Esophagus muscularis mucosa (tissue), 4 donors: ENCODE data around the gene ZBTB46. TPM values are rescaled to one million over a fixed set of nuclear protein-coding genes. Genes with fewer than 3 reads are reported as not detected.

Experiments used
- DNase-seq: peaks from one replicate; pipeline ENCODE4 v3.0.0-alpha.2; 2017; ENCODE audit errors: extremely low spot score
- H3K27ac ChIP-seq, 4 donors: fragments of 200-600 bp; sonication (generic); replicated peaks in 1 of 4; 1 replicate in 3 of 4; 2 replicates in 1 of 4; pipeline ENCODE4 v1.5.1; 2016 to 2019; ENCODE audit warnings: mild to moderate bottlenecking in 1 of 4
- H3K27me3 ChIP-seq, 4 donors: fragments of 200-600 bp; sonication (generic); one replicate each; pipeline versions ENCODE4 v1.5.1 to v1.6.0; 2016 to 2019
- H3K36me3 ChIP-seq, 4 donors: fragments of 200-600 bp; sonication (generic); one replicate each; pipeline ENCODE4 v1.5.1; 2016 to 2019
- H3K4me1 ChIP-seq, 4 donors: fragments of 200-600 bp; sonication (generic); one replicate each; pipeline ENCODE4 v1.5.1; 2016 to 2019
- H3K4me3 ChIP-seq, 4 donors: fragments of 200-600 bp; sonication (generic); 1 replicate in 2 of 4; 2 replicates in 2 of 4; pipeline ENCODE4 v1.5.1; 2016 to 2019; ENCODE audit warnings: mild to moderate bottlenecking in 4 of 4, moderate library complexity in 1 of 4
- H3K9me3 ChIP-seq, 4 donors: fragments of 200-600 bp; sonication (generic); 1 replicate in 3 of 4; 2 replicates in 1 of 4; pipeline ENCODE4 v1.5.1; 2016 to 2019
- EP300 ChIP-seq: sonication (generic); formaldehyde crosslinking; IDR thresholded peaks from one replicate; pipeline ENCODE4 v1.6.1; 2017; ENCODE audit warnings: antibody characterized with exemption
- POLR2A ChIP-seq: fragments of 450-650 bp; IDR thresholded peaks from one replicate; pipeline ENCODE4 v1.6.1; 2017; ENCODE audit warnings: antibody characterized with exemption, moderate library complexity, mild to moderate bottlenecking, low read depth
- POLR2AphosphoS5 ChIP-seq, 2 donors: sonication (generic); formaldehyde crosslinking; IDR thresholded peaks; one replicate each; pipeline ENCODE4 v1.6.1; 2017; ENCODE audit warnings: antibody characterized with exemption in 2 of 2
- WGBS: methylation state at CpG from one replicate; pipeline ENCODE4 v1.1.5; 2018; 5-methylcytosine and 5-hydroxymethylcytosine counted together
- intact Hi-C: fragments of 100-400 bp; cut with DNase I; formaldehyde crosslinking; loops from one replicate; pipeline ENCODE4 v1.15.1; 2023
- total RNA-seq, 4 donors: library from RNA; depleted of rRNA; stranded (reverse); fragments of >200 nt; gene quantifications; one replicate each; pipeline versions ENCODE4 v1.1.0 to v1.2.1, GENCODE V29; 2016
- TF ChIP-seq, protein P1 (sequence below), 3 experiments: fragments of 200-600 bp in 2 of 3; fragments of 450-650 bp in 1 of 3; sonication (generic) in 2 of 3; IDR thresholded peaks; one replicate each; pipeline ENCODE4 v1.5.1; 2017 to 2019; ENCODE audit warnings: antibody characterized with exemption in 3 of 3, mild to moderate bottlenecking in 2 of 3, moderate library complexity in 1 of 3

ZBTB46 gene
- total RNA-seq, 4 donors from 2014 or later, result 9.6 to 22.8 (median 13.8) TPM

DNA sequence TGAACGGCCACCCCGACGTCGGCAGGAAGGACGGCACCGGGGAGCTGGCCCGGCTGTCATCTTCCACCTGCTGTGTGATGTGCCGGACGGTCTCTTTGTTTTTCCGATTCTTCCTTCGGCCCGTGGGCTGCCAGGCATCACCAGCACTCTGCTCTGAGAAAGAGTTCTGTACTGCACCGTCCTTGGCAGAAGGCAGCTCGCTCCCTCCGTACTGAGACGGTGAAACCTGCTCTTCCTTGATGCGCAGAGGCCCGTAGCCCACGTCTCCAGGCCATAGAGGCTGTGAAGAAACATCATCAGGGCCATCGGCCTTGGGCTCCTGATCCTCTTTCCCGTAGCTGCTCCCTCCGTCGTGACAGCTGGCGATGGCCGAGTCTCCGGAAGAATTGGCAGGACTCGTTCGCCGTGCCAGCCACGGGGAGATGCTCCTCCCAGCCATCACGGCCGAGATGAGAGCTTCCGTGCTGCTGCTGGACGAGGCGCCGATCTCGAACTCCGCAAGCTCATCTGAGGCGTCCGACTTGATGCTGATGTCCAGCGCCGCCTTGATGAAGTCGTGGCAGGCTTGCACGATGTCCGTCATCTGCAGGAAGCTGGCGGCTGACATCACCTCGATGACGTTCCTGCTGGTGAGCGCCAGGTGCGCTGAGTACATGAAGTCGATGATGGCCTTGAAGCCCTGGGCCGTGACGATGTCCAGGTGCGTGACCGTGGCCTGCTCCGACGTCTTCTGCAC is 41.1 kb downstream of the ZBTB46 start:
- H3K9me3 ChIP-seq, result no peaks in the 10 kb centered on the region
- TF ChIP-seq, protein P1, sequence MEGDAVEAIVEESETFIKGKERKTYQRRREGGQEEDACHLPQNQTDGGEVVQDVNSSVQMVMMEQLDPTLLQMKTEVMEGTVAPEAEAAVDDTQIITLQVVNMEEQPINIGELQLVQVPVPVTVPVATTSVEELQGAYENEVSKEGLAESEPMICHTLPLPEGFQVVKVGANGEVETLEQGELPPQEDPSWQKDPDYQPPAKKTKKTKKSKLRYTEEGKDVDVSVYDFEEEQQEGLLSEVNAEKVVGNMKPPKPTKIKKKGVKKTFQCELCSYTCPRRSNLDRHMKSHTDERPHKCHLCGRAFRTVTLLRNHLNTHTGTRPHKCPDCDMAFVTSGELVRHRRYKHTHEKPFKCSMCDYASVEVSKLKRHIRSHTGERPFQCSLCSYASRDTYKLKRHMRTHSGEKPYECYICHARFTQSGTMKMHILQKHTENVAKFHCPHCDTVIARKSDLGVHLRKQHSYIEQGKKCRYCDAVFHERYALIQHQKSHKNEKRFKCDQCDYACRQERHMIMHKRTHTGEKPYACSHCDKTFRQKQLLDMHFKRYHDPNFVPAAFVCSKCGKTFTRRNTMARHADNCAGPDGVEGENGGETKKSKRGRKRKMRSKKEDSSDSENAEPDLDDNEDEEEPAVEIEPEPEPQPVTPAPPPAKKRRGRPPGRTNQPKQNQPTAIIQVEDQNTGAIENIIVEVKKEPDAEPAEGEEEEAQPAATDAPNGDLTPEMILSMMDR (IDR thresholded peaks at IDR 0.05), result no peak
- TF ChIP-seq POLR2A (no peak), POLR2AphosphoS5 (IDR thresholded peaks at IDR 0.05) (no peak), EP300 (no peak)
- DNase-seq, result no peak
- peaks cover 0 to 38% (median 18%) of the 10 kb centered on the region in 4 donors for H3K36me3 ChIP-seq
- H3K27ac ChIP-seq, result no peak overlapping the region
- intact Hi-C loops, result loop anchor here (5.0 kb wide), 2 partner anchors 72 to 182 kb away; partner anchors contain the start of gene ABHD16B
- WGBS, result 96% methylated on average over 42 of the region's 57 CpGs
- H3K4me3 ChIP-seq, result no peak overlapping the region
- H3K27me3 ChIP-seq, result no peaks in the 10 kb centered on the region
- H3K4me1 ChIP-seq, result peaks cover 0 to 49% (median 16%) of the 10 kb centered on the region in 4 donors

DNA sequence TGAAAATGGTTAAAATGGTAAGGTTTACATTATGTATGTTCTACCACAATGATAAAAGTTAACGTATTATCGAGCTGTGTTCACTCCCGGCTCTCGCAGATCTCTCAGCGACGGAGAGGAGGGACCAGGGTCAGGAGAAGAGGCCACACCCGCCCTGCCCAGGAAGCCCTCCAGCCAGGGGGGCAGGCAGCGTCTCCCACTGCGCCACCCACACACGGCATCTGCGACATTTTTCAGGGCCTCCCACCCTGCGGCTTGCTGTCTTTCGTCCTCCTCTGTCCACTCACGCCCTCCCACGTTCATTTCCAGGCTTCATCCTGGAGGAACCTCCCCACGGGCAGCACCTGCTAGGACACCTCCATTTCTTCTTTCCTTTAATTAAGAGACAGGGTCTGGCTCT is 43.3 kb downstream of the ZBTB46 start:
- intact Hi-C loops, result loop anchor here (5.0 kb wide), 2 partner anchors 75 to 185 kb away; partner anchors contain the start of gene ABHD16B
- 91% methylated on average over 16 of the region's 16 CpGs for WGBS
- H3K4me3 ChIP-seq, result no peak overlapping the region
- DNase-seq, result no peak
- no peak overlapping the region for H3K27ac ChIP-seq
- no peaks in the 10 kb centered on the region for H3K27me3 ChIP-seq
- H3K4me1 ChIP-seq, result peaks cover 0 to 49% (median 14%) of the 10 kb centered on the region in 4 donors
- peaks cover 0 to 49% (median 18%) of the 10 kb centered on the region in 4 donors for H3K36me3 ChIP-seq
- H3K9me3 ChIP-seq, result no peaks in the 10 kb centered on the region
- TF ChIP-seq POLR2A (no peak), POLR2AphosphoS5 (IDR thresholded peaks at IDR 0.05) (no peak), EP300 (no peak)
- TF ChIP-seq, protein P1 (IDR thresholded peaks at IDR 0.05), result no peak

DNA sequence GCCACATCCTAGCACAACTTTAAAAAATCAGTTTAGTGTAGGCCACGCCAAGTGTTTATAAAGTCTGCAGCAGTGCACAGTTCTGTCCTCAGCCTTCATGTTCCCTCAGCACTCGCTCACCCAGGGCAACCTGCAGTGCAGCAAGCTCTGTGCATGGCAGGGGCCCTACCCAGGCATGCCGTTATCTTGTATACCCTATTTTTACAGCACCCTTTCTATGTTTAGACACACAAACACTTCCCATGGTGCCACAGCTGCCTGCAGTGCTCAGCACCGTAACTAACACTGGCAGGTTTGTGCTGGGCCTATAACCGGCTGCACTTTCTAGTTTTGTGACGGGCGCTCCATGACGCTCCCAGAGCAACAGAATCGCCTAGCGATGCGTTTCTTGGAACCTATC is 43.8 kb downstream of the ZBTB46 start:
- Histone ChIP-seq H3K36me3 (peaks cover 0 to 49% (median 19%) of the 10 kb centered on the region in 4 donors), H3K27me3 (no peaks in the 10 kb centered on the region), H3K27ac (no peak overlapping the region), H3K4me1 (peaks cover 0 to 49% (median 14%) of the 10 kb centered on the region in 4 donors), H3K4me3 (no peak overlapping the region), H3K9me3 (no peaks in the 10 kb centered on the region)
- 87% methylated on average over 11 of the region's 11 CpGs for WGBS
- DNase-seq, result no peak
- intact Hi-C loops, result loop anchor here (5.0 kb wide), 2 partner anchors 75 to 185 kb away; partner anchors contain the start of gene ABHD16B
- no peak for TF ChIP-seq EP300
- no peak for TF ChIP-seq POLR2A
- TF ChIP-seq POLR2AphosphoS5 (IDR thresholded peaks at IDR 0.05), result no peak
- TF ChIP-seq, protein P1 (IDR thresholded peaks at IDR 0.05), result no peak

DNA sequence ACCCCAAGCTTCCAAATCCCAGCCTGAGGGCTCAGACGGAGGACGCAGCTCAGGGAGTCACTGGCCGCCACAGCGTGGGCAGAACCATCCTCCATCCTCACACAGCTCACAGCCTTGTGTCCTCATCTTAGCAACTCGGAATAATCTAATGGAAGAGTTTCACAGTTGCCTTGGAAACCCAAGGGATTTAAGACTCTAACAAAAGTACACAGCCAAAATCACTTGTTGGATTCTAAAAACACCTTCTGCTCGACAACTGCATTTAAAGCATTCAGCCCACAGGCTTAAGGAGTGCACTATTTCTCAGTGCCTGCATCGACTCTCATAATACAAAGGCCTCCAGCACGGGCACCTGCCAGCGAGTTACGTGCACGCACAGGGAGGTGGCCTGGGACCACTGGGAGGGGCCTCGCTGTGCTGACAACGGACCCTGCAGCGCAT is 45.4 kb downstream of the ZBTB46 start:
- intact Hi-C loops, result loop anchor here (5.0 kb wide), 2 partner anchors 77 to 187 kb away; partner anchors contain the start of gene ABHD16B
- H3K9me3 ChIP-seq, result no peaks in the 10 kb centered on the region
- no peaks in the 10 kb centered on the region for H3K27me3 ChIP-seq
- no peak for DNase-seq
- no peak overlapping the region for H3K27ac ChIP-seq
- H3K4me1 ChIP-seq, result peaks cover 0 to 36% (median 10%) of the 10 kb centered on the region in 4 donors
- TF ChIP-seq, protein P1 (IDR thresholded peaks at IDR 0.05), result no peak
- TF ChIP-seq POLR2AphosphoS5 (IDR thresholded peaks at IDR 0.05) (no peak), POLR2A (no peak), EP300 (no peak)
- H3K36me3 ChIP-seq, result peaks cover 0 to 48% (median 19%) of the 10 kb centered on the region in 4 donors
- WGBS, result 74% methylated on average over 14 of the region's 14 CpGs
- H3K4me3 ChIP-seq, result no peak overlapping the region
